RWPE2 (cell line): ENCODE measurements around the gene EME1.

Experiments
- ATAC-seq: fragments of 200-7000 bp; cut with Tn5 transposase; 3 replicates; pipeline ENCODE4 v1.9.1; 2021; ENCODE audit warnings: low read depth
- DNase-seq: peaks from one replicate; pipeline ENCODE4 v3.0.0-alpha.2; 2020; ENCODE audit warnings: low spot score
- H3K27ac ChIP-seq: fragments of 450-650 bp; 2 replicates; pipeline ENCODE4 v1.5.1; 2017; ENCODE audit warnings: mild to moderate bottlenecking; ENCODE audit not compliant: poor library complexity, severe bottlenecking
- H3K27me3 ChIP-seq: fragments of 250-450 bp; sonication (Bioruptor Pico); 2 replicates; pipeline ENCODE4 v1.5.1; 2021; ENCODE audit warnings: mild to moderate bottlenecking, moderate library complexity; ENCODE audit not compliant: insufficient read depth, poor library complexity, severe bottlenecking
- H3K36me3 ChIP-seq: fragments of 250-450 bp; sonication (Bioruptor Pico); 2 replicates; pipeline ENCODE4 v1.5.1; 2020; ENCODE audit warnings: low read depth, mild to moderate bottlenecking, moderate library complexity
- H3K4me1 ChIP-seq: fragments of 250-450 bp; sonication (Bioruptor Pico); 2 replicates; pipeline ENCODE4 v1.5.1; 2021; ENCODE audit warnings: mild to moderate bottlenecking, moderate library complexity; ENCODE audit not compliant: insufficient read depth, poor library complexity, severe bottlenecking
- H3K4me3 ChIP-seq: fragments of 250-450 bp; sonication (Bioruptor Pico); 2 replicates; pipeline ENCODE4 v1.5.1; 2021; ENCODE audit warnings: mild to moderate bottlenecking, moderate library complexity; ENCODE audit not compliant: severe bottlenecking
- H3K9me3 ChIP-seq: fragments of 250-450 bp; sonication (Bioruptor Pico); 2 replicates; pipeline ENCODE4 v1.5.1; 2021; ENCODE audit warnings: mild to moderate bottlenecking, moderate library complexity; ENCODE audit not compliant: severe bottlenecking
- CTCF ChIP-seq: fragments of 450-650 bp; IDR thresholded peaks from one replicate; pipeline ENCODE4 v1.5.1; 2017; ENCODE audit warnings: mild to moderate bottlenecking, moderate library complexity; ENCODE audit not compliant: poor library complexity, severe bottlenecking

Gene EME1

DNA sequence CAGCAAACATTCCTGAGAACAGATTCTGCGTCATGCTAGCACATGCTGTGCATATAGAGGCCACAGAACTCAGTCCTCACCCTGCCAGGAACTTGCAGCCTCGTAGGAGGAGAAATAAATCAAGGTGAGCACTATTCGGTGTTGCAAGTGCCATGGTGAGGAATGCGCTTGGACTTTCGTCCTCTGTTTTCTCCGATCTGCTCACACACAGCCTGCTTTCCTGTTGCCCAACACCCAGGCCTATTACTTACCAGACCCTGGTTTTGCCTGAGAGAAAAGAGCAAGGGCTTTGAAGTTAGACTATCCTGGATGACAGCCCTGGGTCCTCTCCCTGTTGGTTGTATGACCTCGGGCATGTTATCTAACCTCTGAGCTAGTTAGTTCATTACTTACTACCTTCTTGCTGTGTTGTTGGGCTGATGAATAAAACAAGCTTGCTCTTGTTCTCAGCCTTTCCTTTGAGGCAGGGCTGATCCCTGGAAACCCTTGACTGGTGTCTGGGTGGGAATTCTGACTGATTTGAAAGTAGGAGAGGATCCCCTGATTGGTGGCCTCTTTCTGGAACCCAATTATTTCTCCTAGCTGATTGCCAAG lies 55.9 kb downstream of the EME1 start:
- ATAC-seq (peak; percentile 68), DNase-seq (peak; percentile 84)
- Histone ChIP-seq H3K36me3 (peaks cover 48% of the 10 kb centered on the region), H3K4me3 (no peak overlapping the region), H3K9me3 (no peaks in the 10 kb centered on the region), H3K4me1 (peaks cover 42% of the 10 kb centered on the region), H3K27me3 (no peaks in the 10 kb centered on the region), H3K27ac (peak overlapping the region; percentile 92)
- no peak for TF ChIP-seq CTCF

- no peak for DNase-seq
Observed at GRCh38 chr17:50429793-50430192, 56.8 kb downstream of the EME1 start.

More at GRCh38 chr17:50429793-50430192, 56.8 kb downstream of the EME1 start:
- TF ChIP-seq CTCF, result no peak
- ATAC-seq, result no peak
- peaks cover 53% of the 10 kb centered on the region for H3K36me3 ChIP-seq
- H3K4me1 ChIP-seq, result peaks cover 33% of the 10 kb centered on the region
- no peaks in the 10 kb centered on the region for H3K27me3 ChIP-seq
- H3K4me3 ChIP-seq, result no peak overlapping the region
- H3K27ac ChIP-seq, result peak overlapping the region; percentile 92
- no peaks in the 10 kb centered on the region for H3K9me3 ChIP-seq
